ENCODE data around the gene DSCAM.

DNA sequence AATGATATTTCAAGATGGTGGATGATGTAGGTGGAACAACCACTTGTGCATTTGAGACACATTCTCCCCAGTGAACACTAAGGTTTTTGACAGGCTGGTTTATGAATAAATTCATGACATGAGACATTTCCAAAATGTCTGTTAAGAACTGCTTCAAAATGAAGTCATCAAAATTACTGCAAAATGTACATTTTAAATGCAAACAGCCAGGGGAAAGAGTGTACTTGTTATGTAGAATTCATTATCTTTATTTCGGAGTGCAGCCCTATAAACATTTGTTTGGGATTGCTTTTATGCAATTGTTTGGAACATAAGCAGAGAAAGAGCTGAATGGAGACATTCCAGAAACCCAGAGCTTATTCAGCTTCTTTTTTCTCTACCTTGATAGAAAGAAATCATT, 49.5 kb downstream of the DSCAM start:
- no peak for TF ChIP-seq CTCF (IDR thresholded peaks at IDR 0.05; ENCODE audit: low read length)
- no peak for TF ChIP-seq EZH2 (IDR thresholded peaks at IDR 0.05; ENCODE audit: borderline replicate concordance, low read length)

Measured in OCI-LY1 (cell line).